ENCODE data around the gene DTD1.
A peak's percentile ranks its signal among the peaks of the same experiment; 100 is the strongest.

Gene DTD1

GRCh38 chr20:18663932-18664331, 76.1 kb downstream of the DTD1 start:
- no peak for DNase-seq

- peak in 1 of 2 experiments; percentile 68 for DNase-seq
These were observed 77.3 kb downstream of the DTD1 start for GRCh38 chr20:18665135-18665534.

GRCh38 chr20:18666803-18667415, 79.1 kb downstream of the DTD1 start:
- DNase-seq = peak; percentile 98 to 100

GRCh38 chr20:18669241-18670019, 81.6 kb downstream of the DTD1 start:
- no peak for DNase-seq

GRCh38 chr20:18671203-18671710, 83.4 kb downstream of the DTD1 start:
- DNase-seq = no peak

- peak; percentile 94 to 99 for DNase-seq
These were observed 85.0 kb downstream of the DTD1 start for GRCh38 chr20:18672834-18673233.

GRCh38 chr20:18676396-18676795, 88.5 kb downstream of the DTD1 start:
- DNase-seq = peak in 1 of 2 experiments; percentile 58

- DNase-seq = no peak
These were observed 89.3 kb downstream of the DTD1 start for GRCh38 chr20:18677126-18677525.

- peak in 1 of 2 experiments; percentile 39 for DNase-seq
These were observed 90.9 kb downstream of the DTD1 start for GRCh38 chr20:18678549-18679419.

- DNase-seq = no peak
These were observed 96.0 kb downstream of the DTD1 start for GRCh38 chr20:18683839-18684238.

GRCh38 chr20:18684775-18685174, 96.9 kb downstream of the DTD1 start:
- DNase-seq = no peak

GRCh38 chr20:18685406-18685805, 97.6 kb downstream of the DTD1 start:
- no peak for DNase-seq

- DNase-seq = no peak
These were observed 98.8 kb downstream of the DTD1 start for GRCh38 chr20:18686696-18687095.

GRCh38 chr20:18688676-18689075, 100.8 kb downstream of the DTD1 start:
- no peak for DNase-seq

- no peak for DNase-seq
These were observed 101.7 kb downstream of the DTD1 start for GRCh38 chr20:18689557-18689956.

- DNase-seq = peak in 1 of 2 experiments; percentile 18
These were observed 104.6 kb downstream of the DTD1 start for GRCh38 chr20:18692447-18692846.

- peak; percentile 81 to 91 for DNase-seq
These were observed 106.2 kb downstream of the DTD1 start for GRCh38 chr20:18694071-18694470.

- no peak for DNase-seq
These were observed 107.3 kb downstream of the DTD1 start for GRCh38 chr20:18695175-18695574.

- no peak for DNase-seq
These were observed 111.0 kb downstream of the DTD1 start for GRCh38 chr20:18698735-18699380.

- DNase-seq = no peak
These were observed 114.1 kb downstream of the DTD1 start for GRCh38 chr20:18701969-18702368.

- DNase-seq = no peak
These were observed 114.9 kb downstream of the DTD1 start for GRCh38 chr20:18702736-18703135.

GRCh38 chr20:18705490-18705889, 117.6 kb downstream of the DTD1 start:
- no peak for DNase-seq

- no peak for DNase-seq
These were observed 118.1 kb downstream of the DTD1 start for GRCh38 chr20:18705910-18706309.
